ENCODE data around the gene RILPL1. TPM values are rescaled to one million over a fixed set of nuclear protein-coding genes. Genes with fewer than 3 reads are reported as not detected.
"Not testable (repeated sequence)": the region's sequence is repeated elsewhere in the genome, so short reads cannot be mapped to it uniquely, and the experiment has no call there.

RILPL1 gene
- 9.4 and 9.8 TPM in 2 replicates for total RNA-seq

DNA sequence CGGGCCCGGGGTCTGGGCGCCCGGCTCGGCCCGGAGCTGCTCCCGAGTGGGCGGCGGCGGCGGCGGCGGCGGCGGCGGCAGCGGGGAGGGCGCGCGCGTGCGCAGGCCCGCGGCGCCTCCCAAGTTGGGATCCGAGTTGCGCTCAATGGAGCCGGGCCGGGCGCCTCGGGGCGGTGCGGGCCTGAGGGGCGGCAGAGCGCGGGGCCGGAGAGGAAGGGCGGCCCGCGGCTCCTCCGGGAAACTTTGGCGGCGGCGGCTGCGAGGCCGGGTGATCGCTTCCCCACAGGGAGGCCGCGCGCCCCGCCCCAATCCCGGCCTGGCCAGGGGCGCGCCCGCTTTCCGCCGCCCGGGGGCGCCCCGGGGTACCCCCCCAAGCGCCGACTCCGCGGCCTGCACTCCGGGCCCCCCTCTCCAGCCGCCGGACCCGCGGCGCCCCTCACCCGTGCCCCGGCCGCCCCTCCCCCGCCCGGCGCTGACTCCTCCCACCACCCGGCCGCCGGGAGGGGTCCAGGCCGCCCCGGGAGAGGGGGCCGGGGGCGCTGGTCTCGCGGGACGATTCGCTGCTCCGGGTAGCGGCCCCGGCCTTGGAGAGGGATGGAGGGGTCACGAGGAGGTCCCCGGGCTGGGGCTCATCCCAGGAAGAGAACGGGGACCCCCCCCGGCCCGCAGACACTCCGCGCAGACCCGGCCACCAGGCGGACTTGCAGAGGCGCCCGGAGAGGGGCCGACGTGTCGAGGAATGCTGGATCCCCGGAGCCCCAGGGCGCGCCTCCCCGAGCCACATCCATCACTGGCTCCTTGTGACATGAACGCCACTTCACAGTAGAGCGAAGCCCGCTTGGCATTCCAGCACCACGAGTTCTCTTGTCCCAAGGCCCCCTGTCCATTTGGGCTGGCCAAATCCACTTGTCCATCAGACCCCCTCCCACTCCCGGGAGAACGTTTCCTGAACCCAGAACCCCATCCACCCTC, at the start of gene RILPL1:
Gene RILPL1 (minus strand): TSS at position 48 of the 972 bp plus-strand sequence. CDS start 237 bp downstream, outside the sequence.
- DNase-seq (ENCODE audit: low read depth, low spot score) = no peak

- no peak for DNase-seq (ENCODE audit: low read depth, low spot score)
Measured at GRCh38 chr12:123580772-123581171, 47.3 kb upstream of the RILPL1 start.

DNA sequence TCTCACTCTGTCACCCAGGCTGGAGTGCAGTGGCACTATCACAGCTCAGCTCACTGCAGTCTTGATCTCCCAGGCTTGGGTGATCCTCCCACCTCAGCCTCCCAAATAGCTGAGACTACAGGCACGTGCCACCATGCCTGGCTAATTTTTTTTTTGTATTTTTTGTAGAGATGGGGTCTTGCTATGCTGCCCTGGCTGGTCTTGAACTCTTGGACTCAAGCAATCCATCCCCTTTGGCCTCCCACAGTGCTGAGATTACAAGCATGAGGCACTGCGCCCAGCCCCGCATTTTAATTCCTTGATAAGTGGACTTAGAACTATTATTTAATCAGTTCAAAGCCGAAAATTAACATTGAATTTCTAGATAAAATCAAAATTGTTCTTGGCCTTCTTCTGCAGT, 45.3 kb upstream of the RILPL1 start:
- not testable (repeated sequence) for DNase-seq (ENCODE audit: low read depth, low spot score)

GRCh38 chr12:123578243-123578642, 44.7 kb upstream of the RILPL1 start:
- DNase-seq (ENCODE audit: low read depth, low spot score) = no peak

DNA sequence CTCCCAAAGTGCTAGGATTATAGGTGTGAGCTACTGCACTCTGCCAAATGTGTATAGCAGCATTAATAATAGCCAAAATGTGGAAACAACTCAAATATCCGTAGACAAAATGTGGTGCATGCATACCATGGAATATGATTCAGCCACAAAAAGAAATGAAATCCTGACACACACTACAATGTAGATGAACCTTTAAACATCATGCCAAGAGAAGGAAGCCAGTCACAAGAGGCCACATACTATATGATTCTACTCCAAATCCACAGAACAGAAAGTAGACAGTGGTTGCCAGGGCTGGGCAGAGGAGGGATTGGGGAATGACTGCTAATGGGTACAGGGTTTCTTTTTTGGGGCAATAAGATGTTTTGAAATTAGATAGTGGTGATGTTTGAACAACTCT, 43.1 kb upstream of the RILPL1 start:
- no peak for DNase-seq (ENCODE audit: low read depth, low spot score)

DNA sequence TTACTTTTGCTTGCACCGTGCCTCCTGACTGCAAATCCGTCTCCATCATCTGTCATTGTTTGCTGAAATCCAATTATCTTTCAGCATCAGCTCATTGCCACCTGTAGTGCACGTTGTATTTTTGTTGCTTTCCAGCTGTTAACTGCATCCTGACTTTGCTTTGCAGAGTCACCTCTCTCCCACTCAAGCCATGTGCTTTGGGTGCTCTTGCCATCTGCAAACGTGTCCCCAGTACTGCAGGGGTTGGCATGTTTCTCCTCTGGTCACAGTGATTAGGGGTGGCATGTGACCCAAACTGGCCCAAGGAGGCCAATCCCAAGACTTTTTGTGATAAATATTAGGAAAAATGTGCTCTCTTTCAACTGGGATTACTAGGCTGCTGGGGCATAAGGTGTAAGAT, 40.4 kb upstream of the RILPL1 start:
- DNase-seq (ENCODE audit: low read depth, low spot score) = no peak

DNA sequence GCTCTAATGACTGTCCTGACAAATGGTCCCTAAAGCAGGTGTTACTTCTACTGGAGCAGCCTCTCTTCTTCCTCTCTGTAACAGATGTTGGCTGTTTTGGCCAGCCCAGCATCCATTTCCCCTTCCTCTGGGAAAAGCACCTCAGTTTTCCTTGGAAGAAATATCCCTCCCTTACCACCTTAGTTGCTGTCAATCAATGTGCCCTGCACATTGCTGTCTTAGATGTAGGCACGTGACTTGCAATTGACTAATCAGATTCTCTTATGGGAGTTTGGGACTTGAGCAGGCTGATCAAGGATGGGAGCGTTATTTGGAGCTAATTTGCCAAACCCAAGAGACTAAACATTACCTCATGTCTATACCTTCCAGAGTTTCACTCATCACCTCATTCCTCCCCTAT, 38.9 kb upstream of the RILPL1 start:
- DNase-seq (ENCODE audit: low read depth, low spot score) = no peak

GRCh38 chr12:123571343-123571813, 37.9 kb upstream of the RILPL1 start:
- no peak for DNase-seq (ENCODE audit: low read depth, low spot score)

DNA sequence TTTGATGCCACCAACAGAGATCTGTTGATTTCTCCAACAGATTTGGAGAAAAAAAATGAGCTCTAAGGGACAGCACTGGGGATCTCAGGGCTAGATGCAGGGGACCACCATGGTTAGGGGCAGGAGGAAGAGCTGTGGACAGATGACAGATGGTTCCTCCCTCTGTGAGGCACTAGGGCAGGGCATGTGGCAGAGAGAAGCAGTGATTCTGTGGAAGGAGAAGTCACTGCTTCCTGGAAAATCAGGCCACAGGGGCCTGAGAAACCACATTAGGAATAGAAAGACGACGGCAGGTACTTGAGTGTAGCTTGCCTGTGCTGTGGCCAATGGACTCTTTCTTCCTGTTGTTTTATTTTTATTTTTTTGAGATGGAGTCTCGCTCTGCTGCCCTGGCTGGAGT, 25.9 kb upstream of the RILPL1 start:
- DNase-seq (ENCODE audit: low read depth, low spot score) = no peak

GRCh38 chr12:123558487-123558886, 25.0 kb upstream of the RILPL1 start:
- DNase-seq (ENCODE audit: low read depth, low spot score) = not testable (repeated sequence)

GRCh38 chr12:123554843-123555242, 21.3 kb upstream of the RILPL1 start:
- not testable (repeated sequence) for DNase-seq (ENCODE audit: low read depth, low spot score)

- DNase-seq (ENCODE audit: low read depth, low spot score) = not testable (repeated sequence)
Measured at GRCh38 chr12:123554136-123554535, 20.6 kb upstream of the RILPL1 start.

DNA sequence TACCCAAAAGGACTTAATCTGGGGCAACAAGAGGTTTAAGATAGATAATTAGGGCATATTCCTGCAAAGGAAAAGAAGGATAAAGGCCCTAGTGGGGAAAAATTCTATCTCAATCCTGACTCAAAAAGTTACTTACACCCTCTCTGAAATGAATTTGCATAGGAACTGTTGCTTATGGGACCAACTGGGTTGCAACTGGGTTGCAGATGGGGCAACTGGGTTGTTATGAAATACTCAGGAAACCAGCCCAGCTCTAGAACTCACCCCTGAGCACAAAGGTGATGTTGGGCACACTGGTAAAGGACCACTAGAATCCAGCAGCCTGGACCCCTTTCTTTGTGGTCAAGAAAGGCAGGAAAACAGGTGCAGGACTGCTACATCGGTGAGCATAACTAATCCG, 17.2 kb upstream of the RILPL1 start:
- no peak for DNase-seq (ENCODE audit: low read depth, low spot score)

- DNase-seq (ENCODE audit: low read depth, low spot score) = no peak
Measured at GRCh38 chr12:123548107-123548506, 14.6 kb upstream of the RILPL1 start.

DNA sequence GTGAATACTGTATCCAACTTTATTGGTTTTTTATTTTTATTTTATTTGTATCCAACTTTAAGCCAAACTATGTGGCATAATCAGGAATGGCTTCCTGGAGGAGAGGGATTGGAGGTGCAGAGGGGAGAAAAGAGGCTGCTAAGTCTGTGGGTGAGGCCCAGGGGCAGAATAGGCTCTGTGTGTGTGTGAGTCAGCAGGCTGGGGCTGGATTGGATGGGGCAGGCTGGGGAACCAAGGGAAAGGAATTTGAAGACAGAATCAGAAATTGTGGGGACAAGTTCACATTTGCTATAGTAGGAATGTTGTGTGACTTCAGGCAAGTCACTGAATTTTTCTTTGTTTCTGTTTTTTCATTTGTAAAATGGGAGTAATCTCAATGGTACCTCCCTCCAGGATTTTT, 12.8 kb upstream of the RILPL1 start:
- DNase-seq (ENCODE audit: low read depth, low spot score) = no peak

GRCh38 chr12:123543541-123543940, 10.0 kb upstream of the RILPL1 start:
- no peak for DNase-seq (ENCODE audit: low read depth, low spot score)

GRCh38 chr12:123540899-123541662, 7.6 kb upstream of the RILPL1 start:
- DNase-seq (ENCODE audit: low read depth, low spot score) = no peak

- not testable (repeated sequence) for DNase-seq (ENCODE audit: low read depth, low spot score)
Measured at GRCh38 chr12:123535952-123536351, 2.4 kb upstream of the RILPL1 start.

DNA sequence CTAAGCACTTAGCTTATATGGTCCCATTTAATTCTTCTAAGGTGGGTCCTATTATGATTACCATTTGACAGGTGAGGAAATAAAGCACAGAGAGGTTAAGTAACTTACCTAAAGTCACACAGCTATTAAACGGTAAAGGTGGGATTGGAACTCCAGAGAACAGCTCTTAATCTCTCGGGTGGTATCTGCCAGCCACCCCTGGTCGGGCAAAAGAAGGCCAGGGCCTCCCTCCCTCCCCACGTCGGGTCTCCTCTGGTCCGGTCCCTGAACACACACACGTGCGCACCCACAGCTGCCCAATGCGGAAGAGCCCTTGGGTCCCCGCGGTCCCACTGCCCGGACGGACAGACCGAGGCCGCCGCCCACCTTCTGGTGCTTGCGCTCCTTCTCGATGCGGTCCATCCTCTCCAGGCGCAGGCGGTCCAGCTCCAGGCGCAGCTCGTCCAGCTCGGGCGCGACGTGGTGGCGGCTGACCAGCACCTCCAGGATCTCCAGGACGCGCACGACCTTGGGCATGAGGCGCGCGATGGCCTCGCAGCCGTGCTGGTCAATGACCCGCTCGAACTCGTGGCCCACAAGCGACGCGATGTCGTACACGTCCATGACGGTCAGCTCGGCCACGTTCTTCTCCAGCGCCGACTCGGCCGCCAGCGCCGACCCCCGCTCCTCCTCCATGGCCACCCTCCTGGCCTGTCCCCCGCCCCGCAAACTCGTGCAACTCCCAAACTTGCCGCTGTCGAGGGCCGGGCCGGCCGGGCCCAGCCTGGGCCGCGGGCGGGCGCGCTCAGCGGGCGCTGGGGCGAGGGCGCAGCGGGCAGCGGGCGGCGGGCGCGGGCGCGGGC, 490 bp downstream of the RILPL1 start:
- DNase-seq (ENCODE audit: low read depth, low spot score) = no peak

DNA sequence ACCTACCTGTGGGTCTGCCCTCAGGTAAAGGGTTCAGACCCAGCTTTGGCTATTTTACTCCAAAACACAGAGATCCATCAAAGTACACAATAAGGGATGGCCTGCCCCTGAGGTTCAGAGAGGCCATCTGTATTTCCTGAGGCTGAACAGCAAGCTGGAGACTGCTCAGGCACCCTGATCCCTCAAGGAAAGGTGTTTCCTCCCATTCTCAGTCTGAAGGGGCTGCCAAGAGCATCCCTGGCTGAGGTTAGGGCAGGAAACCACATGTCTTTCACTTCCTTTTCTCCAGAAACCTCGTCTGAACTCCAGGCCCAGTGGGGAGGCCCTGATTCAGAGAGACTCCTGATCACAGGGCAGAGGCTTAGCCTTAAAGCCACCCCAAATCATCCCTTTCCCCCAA, 1.5 kb downstream of the RILPL1 start:
- DNase-seq (ENCODE audit: low read depth, low spot score) = peak; percentile 75

DNA sequence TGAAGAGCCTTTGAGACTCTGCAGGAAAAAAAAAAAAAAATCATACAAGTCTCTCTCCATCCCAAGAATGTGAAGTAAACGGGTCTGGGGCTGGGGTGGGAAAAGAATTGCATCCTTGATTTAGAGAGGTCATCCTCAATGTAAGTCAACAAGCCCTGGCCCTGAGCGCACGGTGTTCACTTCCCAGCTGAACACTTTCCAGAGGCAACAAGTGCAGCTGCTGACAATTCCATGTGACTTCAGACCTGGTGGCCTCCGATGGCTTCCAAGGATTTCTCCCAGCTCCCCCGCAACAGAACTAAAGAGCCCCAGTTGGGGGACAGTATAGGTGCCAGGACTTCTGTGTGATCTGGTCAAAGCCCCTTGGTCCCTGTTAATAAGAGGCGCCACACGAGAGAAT, 2.4 kb downstream of the RILPL1 start:
- DNase-seq (ENCODE audit: low read depth, low spot score) = no peak
